ENCODE measurements around the gene RAB27B.

GRCh38 chr18:54867131-54867530 lies 38.9 kb downstream of the RAB27B start:
- TF ChIP-seq CTCF (conservative IDR thresholded peaks at IDR 0.05) (no peak), EZH2 (IDR thresholded peaks at IDR 0.05; ENCODE audit: low read depth) (no peak)

All from PC-9 (cell line).